NCI-H2081 (cell line): ENCODE data around the gene CDC42EP2.
"Not testable (repeated sequence)": the region's sequence is repeated elsewhere in the genome, so short reads cannot be mapped to it uniquely, and the experiment has no call there.

Experiments used
- DNase-seq, 2 experiments: peaks; one replicate each; lab custom pipeline; 2025; lab: John Stamatoyannopoulos, UW

The CDC42EP2 gene

DNA sequence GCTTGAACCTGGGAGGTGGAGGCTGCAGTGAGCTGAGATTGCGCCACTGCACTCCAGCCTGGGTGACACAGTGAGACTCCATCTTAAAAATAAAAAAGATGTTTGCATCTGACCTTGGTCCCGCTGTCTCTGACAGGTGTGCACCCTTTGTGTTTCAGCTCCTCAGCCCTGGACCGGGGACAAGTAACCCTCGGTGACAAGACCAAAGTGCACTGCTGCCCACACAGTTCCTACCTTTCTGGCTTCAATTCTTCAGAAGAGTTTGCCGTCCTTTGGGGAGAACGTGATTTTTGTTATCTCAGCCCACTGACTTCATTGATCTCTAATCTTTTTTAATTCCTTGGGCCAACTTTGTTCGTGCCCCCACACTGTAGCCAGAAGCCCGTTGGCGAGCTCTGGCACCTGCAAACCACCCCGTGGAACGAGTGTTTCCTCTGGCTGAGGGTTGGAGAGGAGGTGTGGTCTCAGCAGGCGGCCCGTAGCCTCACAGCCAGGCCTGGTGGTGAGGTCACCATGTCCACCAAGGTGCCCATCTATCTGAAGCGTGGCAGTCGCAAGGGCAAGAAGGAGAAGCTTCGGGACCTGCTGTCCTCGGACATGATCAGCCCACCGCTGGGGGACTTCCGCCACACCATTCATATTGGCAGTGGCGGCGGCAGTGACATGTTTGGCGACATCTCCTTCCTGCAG is 5.9 kb downstream of the CDC42EP2 start:
- no peak for DNase-seq

DNA sequence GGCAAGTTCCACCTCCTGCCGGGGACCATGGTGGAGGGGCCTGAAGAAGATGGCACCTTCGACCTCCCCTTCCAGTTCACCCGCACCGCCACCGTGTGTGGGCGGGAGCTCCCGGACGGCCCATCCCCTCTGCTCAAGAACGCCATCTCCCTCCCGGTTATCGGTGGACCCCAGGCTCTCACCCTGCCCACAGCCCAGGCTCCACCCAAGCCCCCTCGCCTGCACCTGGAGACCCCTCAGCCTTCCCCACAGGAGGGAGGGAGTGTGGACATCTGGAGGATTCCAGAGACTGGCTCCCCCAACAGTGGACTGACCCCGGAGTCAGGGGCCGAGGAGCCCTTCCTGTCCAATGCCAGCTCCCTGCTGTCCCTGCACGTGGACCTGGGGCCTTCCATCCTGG is 6.4 kb downstream of the CDC42EP2 start:
- DNase-seq: no peak

DNA sequence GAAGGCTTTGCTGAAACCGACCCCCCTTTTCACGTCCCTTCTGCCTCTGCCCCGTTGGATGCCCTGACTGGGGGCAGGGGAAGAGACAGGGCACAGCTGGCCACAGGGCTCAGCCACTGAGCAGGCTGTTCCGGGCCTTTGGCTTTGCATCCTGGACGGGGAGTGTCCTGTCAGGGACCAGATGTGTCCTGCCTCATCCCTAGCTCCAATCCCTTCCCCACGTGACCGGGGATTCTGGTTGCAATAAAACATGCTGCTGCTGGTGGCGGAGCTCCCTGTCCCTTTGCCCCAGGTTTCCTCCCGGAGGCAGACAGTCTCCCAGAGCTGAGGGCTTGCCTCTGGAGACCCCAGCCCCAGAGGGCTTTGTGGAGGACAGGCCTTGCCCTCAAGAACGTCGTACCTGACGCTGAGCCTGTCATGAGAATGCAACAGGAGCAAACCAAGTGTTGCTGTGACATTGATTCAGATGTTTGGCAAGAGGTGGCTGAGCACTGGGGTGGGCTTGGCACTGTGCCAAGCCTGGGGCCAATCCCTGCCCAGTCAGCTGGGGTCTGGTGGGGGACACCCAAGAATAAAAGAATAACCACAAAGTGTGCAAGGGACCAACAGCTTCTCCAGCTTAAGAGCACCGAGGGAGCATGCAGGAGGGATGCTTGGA is 7.3 kb downstream of the CDC42EP2 start:
- no peak for DNase-seq

DNA sequence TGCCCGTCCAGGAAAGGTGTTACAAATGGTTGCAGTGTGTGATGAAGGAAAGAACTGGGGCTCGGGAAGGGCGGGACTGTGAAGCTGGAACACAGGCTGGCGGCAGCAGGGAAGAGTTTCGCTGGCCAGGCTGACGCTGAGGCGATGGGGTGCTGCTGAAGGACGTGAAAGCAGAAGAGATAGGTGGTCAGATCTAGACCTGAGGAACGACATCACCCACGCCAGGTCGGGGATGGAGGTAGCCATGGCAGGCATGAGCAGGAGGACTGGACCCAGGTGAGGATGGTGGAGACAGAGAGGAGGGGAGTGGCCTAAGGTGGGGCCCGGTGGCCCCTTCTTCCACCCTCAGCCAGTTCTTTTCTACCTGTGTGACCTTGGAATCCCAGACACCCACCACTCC is 9.1 kb downstream of the CDC42EP2 start:
- DNase-seq: no peak

DNA sequence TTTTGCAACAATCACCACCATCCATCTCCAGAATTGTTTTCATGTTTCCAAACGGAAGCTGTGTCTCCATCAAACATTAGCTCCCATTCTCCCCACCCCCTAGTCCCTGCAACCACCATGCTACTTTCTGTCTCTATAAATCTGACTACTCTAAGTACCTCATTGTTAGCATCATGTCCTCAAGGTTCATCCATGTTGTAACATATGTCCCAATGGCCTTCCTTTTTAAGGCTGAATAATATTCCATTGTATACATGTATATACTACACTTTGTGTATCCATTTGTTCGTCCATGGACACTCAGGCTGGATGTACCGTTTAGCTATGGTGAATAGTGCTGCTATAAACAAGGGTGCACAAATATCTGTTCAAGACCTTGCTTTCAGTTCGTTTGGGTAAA is 10.8 kb downstream of the CDC42EP2 start:
- DNase-seq: no peak

DNA sequence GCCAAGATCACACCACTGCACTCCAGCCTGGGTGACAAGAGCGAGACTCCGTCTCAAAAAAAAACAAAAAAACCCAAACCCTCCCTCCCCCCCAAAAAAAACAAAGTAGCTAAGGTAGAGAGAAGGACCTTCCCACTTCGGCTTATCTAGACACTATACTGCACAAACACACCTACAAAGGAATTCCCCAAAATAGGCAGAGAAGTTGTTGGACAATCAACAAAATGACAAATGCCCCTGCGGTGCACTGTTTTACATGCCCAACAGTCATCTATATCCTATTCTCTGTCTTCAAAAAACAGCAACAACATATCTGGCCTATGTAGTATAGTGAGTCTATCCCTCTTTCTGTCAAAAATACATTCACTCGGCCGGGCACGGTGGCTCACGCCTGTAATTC is 12.4 kb downstream of the CDC42EP2 start:
- DNase-seq: no peak

DNA sequence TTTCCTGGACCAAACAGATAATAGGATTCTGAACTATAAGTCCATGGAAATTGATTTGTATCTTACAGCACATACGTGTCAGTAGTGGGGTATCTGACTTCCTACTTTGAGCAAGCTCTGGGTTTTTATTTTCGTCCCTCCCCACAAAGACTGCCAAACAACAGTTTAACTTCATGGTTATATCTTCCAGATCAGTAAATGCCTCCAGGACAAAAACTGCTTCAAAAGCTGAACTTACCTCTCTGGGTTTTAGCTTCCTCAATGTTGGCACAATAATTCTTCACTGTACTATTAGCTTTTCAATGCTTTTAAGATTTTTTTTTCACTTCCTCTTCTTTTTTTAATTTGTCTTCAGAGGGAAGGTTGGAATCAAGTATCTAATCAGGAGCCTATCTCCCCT is 14.8 kb downstream of the CDC42EP2 start:
- no peak for DNase-seq

DNA sequence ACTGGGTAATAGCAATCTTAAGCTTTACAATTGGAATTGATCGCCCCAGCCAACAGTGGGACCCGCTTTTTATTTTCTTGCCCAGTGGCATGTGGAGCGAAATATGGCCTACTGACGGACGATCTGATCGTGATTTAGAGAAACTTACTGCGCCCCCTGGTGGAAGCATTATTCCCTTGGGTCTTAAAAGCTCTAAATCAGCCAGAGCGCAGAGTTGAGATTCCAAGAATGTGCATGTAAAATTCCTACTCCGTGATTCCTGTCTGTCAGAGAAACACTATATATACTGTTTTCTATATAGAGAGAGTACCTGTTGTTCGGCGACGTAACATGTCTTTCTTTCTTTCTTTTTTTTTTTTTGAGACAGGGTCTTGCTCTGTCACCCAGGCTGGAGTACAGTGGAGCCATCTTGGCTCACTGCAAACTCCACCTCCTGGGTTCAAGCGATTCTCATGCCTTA is 15.3 kb downstream of the CDC42EP2 start:
- DNase-seq: peak; percentile 87 to 93

DNA sequence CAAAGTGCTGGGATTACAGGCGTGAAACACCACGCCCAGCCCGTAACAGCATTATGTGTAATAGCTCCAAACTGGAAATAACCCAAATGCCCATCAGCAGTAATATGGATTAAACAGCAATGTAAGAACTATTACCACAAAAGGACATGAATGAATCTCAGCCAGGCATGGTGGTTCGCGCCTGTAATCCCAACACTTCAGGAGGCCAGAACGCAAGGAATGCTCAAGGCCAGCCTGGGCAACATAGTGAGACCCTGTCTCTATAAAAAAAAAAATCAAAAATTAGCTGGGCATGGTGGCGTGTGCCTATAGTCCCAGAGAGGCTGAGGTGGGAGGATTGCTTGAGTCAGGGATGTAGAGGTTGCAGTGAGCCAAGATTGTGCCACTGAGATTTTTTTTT is 15.9 kb downstream of the CDC42EP2 start:
- DNase-seq: no peak

DNA sequence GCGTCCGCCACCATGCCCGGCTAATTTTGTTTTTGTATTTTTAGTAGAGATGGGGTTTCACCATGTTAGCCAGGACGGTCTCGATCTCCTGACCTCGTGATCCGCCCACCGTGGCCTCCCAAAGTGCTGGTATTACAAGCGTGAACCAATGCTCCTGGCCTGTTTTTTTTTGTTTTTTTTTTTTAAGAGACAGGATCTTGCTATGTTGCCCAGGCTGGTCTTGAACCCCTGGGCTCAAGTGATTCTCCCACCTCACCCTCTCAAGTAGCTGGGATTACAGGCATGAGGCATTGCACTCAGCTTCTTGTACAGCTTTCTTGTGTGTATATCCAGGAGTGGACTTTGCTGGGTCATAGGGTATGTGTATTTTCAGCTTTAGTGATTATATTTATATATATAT is 17.9 kb downstream of the CDC42EP2 start:
- not testable (repeated sequence) for DNase-seq

DNA sequence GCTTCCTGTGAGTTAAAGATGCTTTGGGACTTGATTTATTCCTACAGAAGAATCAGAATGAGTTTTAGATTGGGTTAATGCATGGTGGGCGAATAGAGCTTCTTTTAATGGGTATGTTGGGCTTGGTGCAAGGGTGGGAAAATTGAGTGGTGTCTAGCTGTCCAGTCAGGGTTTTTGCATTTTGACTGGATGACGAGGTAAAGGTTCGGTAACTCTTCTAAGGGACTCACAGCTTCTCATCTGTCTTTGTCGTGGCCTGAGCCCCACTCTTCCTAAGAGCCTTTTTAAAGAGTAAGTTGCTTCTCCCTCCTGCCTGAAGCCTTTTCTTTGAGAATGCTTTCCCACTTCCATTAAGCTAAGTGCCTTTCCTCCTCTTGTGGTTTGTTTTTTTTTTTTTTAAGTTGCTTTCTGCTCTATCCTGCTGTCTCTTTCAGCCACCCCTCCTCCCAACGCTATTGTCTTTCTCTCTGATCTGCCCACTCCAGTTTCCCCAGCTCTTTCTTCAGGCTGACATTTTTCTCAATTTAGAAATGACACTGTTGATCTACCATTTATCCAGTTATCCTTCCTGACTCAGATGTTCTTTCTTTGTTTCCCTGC is 20.1 kb downstream of the CDC42EP2 start:
- no peak for DNase-seq

DNA sequence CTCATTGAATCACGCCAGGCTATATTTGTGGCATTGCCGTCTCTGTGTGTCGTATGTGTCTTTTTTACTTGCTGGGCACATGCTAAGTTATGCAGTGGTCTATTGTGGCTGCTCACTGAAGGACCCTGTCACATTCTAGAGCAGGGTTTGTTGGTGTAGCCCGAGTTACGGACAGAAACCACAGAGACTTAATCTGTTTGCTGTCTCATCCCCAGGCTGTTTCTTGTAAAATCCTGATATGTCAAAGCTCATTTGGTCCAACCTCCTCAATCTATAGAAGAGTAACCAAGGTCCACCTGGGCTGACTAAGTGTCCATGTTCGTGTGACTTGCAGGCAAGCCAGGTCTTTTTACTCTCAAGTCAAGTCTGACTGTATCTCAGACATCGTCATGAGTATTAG is 24.0 kb downstream of the CDC42EP2 start:
- no peak for DNase-seq

DNA sequence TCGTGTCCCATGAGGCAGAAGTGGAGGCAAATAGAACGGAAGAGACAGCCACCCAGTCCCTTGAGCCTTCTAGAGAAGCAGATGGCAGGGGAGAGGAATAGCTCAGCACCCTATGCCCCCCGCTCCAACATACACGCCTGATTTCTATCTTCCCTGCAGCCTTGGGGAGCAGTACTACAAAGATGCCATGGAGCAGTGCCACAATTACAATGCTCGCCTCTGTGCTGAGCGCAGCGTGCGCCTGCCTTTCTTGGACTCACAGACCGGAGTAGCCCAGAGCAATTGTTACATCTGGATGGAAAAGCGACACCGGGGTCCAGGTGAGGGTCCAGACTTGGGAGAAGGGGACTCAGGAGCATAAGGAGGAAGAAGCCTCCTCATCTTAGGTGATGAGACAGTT is 25.6 kb downstream of the CDC42EP2 start:
- DNase-seq: no peak

DNA sequence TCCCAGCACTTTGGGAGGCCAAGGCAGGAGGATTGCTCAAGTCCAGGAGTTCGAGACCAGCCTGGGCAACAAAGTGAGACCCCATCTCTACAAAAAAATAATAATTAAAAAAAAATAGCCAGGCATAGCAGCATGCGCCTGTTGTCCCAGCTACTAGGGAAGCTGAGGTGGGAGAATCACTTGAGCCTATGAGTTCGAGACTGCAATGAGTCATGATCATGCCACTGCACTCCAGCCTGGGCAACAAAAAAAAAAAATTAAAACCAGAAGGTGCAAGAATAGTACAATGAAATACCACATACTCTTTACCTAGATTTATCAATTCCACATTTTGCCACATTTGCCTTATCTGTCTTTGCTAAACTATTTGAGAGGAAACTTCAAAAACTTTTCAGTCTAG is 27.2 kb downstream of the CDC42EP2 start:
- DNase-seq: no peak

DNA sequence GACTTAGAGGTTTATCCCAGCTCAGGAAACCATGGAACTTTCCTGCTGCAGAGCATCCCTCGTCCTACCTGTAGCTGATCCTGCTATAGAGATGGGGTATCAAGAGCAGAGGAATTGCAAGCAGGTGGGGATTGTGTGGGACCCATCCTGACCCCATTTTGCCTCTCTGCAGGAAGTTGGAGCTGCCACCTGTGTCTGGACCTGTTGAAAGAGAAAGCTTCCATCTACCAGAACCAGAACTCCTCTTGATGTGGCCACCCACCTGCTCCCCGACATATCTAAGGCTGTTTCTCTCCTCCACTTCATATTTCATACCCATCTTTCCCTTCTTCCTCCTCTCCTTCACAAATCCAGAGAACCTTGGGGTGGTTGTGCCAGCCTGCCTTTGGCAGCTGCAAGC is 36.8 kb downstream of the CDC42EP2 start:
- no peak for DNase-seq

DNA sequence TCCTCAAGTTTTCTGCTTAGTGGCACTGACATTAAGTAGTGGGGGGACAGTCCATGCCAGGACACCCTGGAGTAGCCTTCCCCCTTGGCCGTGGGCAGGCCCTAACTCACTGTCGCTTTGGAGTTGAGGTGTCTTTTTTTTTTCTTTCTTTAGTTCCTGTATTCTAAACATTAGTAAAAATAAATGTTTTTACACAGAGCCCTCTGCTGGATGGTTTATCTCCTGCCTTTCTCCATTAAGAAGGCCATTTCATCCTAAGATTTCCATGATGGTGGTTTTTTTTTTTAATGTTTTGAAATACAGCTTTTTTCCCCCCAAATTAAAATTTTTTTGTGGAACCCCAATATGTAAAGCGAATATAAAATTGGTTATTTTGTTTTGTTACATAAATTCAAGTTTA is 38.1 kb downstream of the CDC42EP2 start:
- no peak for DNase-seq

DNA sequence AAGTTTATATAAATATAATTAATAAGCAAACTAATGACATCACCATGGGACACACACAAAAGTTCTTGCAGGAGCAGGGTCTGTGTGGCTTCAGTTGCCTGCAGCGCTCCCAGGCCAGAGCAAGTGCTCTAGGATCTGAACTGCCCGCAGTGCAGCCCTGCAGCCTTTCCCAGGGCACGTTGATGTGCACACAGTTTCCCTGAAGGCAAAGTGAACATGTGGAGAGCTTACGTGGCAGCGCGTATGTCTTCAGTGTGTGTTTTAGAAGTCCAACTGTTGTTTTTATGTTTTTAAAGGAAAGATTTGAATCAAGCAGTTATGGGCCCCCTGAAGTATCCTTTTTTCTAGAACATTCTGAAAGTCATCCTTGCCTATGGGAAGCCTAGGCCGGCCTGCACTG is 38.7 kb downstream of the CDC42EP2 start:
- no peak for DNase-seq

DNA sequence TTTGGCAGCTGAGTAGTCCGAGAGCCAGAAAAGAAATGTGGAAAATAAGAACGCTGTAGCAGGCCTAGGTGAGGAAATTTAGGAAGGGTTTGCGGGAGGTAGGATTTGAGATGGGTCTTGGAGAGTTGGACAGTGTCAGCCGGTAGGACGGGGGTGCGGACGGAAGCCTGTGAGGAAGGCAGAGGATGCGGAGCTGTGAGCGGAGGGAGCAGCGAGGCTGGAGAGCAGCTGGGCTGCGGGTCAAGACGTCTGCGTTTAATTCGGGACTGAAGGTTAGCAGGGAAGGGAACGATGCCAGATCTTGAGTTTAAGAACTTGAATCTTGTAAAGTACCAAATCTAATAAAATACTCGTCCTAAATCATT is 39.2 kb downstream of the CDC42EP2 start:
- no peak for DNase-seq

DNA sequence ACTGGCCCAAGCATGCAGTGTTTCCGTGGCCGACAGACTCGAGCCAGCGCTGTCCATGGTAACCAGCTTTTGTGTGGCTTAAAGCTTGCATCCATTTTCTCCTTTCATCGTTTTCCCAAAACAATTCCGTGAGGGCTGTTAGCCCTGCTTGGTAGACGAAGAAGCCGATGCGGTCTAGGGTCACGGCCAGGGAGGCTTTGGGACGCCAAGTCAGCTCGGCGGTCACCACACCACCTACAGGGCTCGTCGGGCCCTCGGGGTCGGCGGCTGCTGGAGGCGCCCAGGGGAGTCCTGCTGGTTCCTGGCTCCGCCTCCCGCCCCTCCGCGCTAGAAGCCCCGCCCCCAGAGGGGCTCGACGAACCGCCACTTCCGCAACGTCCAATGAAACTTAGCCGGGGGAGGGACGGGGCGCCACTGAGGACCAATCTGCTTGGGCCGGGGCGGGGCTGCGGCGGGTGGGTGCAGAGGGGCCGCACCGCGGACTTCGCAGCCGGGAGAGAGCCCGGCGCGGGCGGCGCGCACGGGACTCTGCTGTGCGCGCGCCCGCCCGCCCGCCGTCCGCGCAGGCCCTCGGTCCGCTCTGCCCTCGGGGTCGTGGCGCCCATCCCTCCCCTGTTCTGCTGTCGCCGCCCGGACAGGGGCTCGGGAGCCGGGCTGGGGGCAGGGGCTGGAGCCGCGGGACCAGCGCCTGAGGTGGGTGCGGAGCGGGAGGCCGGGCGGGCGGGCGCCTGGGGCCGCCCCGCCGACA is 39.8 kb downstream of the CDC42EP2 start, which contains the start of gene TIGD3:
Gene TIGD3 (plus strand): TSS at position 487 of the 748 bp plus-strand sequence. CDS start 1,058 bp downstream, outside the sequence.
- peak; percentile 95 for DNase-seq

DNA sequence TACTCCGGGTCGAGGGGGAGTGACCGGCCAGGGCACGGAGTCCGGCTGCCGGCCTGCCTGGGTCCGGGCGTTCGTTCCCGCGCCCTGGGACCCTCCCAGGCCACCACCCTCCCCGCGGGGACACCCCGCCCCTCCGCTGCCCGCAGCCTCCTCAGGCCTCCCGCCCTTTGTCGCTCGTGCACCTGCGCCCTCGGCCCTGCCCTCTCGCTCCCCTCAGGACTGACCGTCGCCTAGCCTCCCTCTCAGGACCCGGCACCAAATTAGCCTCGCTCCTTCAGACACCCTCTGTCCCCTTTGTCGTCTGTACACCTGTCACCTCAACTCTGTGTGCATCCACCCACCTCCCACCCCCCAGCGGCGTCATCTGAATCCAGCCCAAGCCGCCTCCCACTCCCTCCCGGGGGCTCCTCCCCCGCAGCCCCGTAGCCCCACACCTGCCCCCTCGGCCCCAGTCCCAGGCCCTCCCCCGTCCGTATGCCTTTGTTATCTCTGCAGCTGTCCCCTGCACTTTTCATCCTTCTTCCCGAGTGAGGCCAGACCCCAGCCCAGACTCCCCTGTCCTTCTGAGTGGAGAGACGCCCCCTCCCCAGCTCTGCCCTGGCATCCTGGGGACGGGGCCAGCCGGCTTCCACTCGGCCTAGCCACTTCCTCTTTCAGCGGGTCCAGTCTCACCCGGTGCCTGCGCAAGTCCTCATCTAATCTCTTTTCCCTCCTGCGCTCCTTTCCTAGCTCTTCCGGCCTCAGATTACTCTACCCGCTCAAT is 40.5 kb downstream of the CDC42EP2 start:
- peak; percentile 61 to 66 for DNase-seq

DNA sequence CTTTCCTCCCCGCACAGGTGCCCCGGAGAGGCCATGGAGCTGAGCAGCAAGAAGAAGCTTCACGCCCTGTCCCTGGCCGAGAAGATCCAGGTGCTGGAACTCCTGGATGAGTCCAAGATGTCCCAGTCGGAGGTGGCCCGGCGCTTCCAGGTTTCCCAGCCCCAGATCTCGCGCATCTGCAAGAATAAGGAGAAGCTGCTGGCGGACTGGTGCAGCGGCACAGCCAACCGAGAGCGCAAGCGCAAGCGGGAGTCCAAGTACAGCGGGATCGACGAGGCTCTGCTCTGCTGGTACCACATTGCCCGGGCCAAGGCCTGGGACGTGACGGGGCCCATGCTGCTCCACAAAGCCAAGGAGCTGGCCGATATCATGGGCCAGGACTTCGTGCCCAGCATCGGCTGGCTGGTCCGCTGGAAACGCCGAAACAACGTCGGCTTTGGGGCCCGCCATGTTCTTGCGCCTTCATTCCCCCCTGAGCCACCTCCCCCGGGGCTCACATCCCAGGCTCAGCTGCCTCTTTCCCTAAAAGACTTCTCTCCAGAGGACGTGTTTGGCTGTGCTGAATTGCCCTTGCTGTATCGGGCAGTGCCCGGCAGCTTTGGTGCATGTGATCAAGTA is 41.2 kb downstream of the CDC42EP2 start:
- no peak for DNase-seq
